Measurements from ENCODE around the gene ACP3.
"Not testable (repeated sequence)": the region's sequence is repeated elsewhere in the genome, so short reads cannot be mapped to it uniquely, and the experiment has no call there.

The ACP3 gene

DNA sequence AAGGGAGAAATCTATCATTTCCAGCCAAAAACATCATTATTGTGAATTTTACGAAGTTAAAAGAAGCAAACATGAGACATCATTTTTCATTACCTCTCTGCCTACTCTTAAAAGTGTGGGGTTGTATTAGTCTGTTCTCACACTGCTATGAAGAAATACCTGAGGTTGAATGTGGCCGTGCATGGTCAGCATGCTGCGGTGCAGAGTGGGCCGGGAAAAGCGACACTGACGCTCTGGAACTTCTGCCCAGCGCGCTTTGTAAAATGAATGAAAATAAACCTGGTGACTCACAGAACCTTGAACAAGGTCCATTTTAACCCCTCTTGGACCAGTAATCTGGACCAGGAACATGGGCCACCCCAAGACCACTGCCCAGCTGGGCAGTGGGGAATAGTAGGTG is 69.1 kb downstream of the ACP3 start:
- H3K9ac ChIP-seq (ENCODE audit: low read length): no peak overlapping the region
- no peaks in the 10 kb centered on the region for H3K27me3 ChIP-seq (ENCODE audit: control insufficient read depth, insufficient read depth, low read length)
- peaks cover 24% of the 10 kb centered on the region for H3K4me1 ChIP-seq (ENCODE audit: control insufficient read depth, insufficient read depth, low read length)
- H3K4me3 ChIP-seq (ENCODE audit: low read depth, low read length): no peak overlapping the region
- H3K36me3 ChIP-seq (ENCODE audit: control insufficient read depth, insufficient read depth, low read length): no peaks in the 10 kb centered on the region
- H3K27ac ChIP-seq (ENCODE audit: low read depth, low read length): no peak overlapping the region
- H3K9me3 ChIP-seq (ENCODE audit: control insufficient read depth, insufficient read depth, low read depth, low read length): peaks cover 7% of the 10 kb centered on the region

DNA sequence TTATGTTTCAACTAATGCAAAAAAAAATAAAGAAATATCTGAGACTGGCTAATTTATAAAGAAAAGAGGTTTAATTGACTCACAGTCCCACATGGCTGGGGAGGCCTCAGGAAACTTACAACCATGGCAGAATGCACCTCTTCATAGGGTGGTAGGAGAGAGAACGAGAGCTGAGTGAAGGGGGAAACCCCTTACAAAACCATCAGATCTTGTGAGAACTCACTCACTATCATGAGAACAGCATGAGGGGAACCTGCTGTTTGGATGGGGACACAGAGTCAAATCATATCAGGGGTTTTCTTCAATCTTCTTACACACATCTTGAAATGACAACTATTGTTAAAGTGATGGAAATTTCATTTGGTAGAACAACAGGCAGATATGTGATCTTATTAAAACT is 75.5 kb downstream of the ACP3 start:
- not testable (repeated sequence) for H3K27me3 ChIP-seq (ENCODE audit: control insufficient read depth, insufficient read depth, low read length); H3K9ac ChIP-seq (ENCODE audit: low read length); H3K36me3 ChIP-seq (ENCODE audit: control insufficient read depth, insufficient read depth, low read length); H3K4me3 ChIP-seq (ENCODE audit: low read depth, low read length); H3K4me1 ChIP-seq (ENCODE audit: control insufficient read depth, insufficient read depth, low read length); H3K9me3 ChIP-seq (ENCODE audit: control insufficient read depth, insufficient read depth, low read depth, low read length); H3K27ac ChIP-seq (ENCODE audit: low read depth, low read length)

GRCh38 chr3:132394320-132394719 is 77.1 kb downstream of the ACP3 start:
- Histone ChIP-seq H3K27me3 (ENCODE audit: control insufficient read depth, insufficient read depth, low read length) (no peaks in the 10 kb centered on the region), H3K36me3 (ENCODE audit: control insufficient read depth, insufficient read depth, low read length) (no peaks in the 10 kb centered on the region), H3K4me1 (ENCODE audit: control insufficient read depth, insufficient read depth, low read length) (peaks cover 10% of the 10 kb centered on the region; the same call in 1 of the 2 replicates), H3K9ac (ENCODE audit: low read length) (no peak overlapping the region), H3K9me3 (ENCODE audit: control insufficient read depth, insufficient read depth, low read depth, low read length) (no peaks in the 10 kb centered on the region), H3K27ac (ENCODE audit: low read depth, low read length) (no peak overlapping the region), H3K4me3 (ENCODE audit: low read depth, low read length) (no peak overlapping the region)

DNA sequence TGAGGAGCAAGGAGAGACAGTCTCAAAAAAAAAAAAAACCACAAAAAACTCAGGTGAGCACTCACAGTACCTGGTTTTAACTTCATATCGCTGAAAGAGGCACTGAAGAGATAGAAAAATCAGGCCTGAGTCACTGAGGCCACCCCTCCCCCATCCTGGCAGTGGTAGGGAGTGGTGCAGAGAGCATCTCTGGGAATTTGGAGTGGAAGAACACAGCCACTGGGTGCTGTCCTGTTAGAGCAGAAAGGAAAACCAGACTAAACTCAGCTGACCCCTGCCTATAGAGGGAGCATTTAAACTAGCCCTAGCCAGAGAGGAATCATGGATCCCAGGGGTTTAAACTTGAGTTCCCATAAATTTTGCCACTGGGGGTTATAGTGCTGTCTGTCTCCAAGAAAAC is 77.9 kb downstream of the ACP3 start:
- Histone ChIP-seq H3K27ac (ENCODE audit: low read depth, low read length) (no peak overlapping the region), H3K9ac (ENCODE audit: low read length) (no peak overlapping the region), H3K9me3 (ENCODE audit: control insufficient read depth, insufficient read depth, low read depth, low read length) (no peaks in the 10 kb centered on the region), H3K4me3 (ENCODE audit: low read depth, low read length) (no peak overlapping the region), H3K4me1 (ENCODE audit: control insufficient read depth, insufficient read depth, low read length) (peaks cover 10% of the 10 kb centered on the region; the same call in 1 of the 2 replicates), H3K27me3 (ENCODE audit: control insufficient read depth, insufficient read depth, low read length) (no peaks in the 10 kb centered on the region), H3K36me3 (ENCODE audit: control insufficient read depth, insufficient read depth, low read length) (no peaks in the 10 kb centered on the region)

DNA sequence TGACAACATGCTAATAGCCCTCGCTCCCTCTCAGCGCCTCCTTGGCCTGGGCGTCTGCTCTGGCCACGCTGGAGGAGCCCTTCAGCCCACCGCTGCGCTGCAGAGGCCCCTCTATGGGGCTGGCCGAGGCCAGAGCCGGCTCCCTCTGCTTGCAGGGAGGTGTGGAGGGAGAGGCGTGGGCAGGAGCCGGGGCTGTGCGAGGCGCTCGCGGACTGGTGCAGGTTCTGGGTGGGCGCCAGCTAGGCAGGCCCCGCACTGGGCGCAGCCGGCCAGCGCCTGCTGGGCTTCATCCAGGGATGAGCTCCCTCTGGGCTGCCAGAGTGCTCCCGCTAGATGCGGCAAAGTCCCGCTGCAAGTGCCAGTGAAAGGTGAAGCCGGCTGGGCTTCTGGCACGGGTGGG is 79.0 kb downstream of the ACP3 start:
- H3K9me3 ChIP-seq (ENCODE audit: control insufficient read depth, insufficient read depth, low read depth, low read length): no peaks in the 10 kb centered on the region
- no peak overlapping the region for H3K4me3 ChIP-seq (ENCODE audit: low read depth, low read length)
- peaks cover 10% of the 10 kb centered on the region; the same call in 1 of the 2 replicates for H3K4me1 ChIP-seq (ENCODE audit: control insufficient read depth, insufficient read depth, low read length)
- H3K27ac ChIP-seq (ENCODE audit: low read depth, low read length): no peak overlapping the region
- H3K9ac ChIP-seq (ENCODE audit: low read length): no peak overlapping the region
- H3K36me3 ChIP-seq (ENCODE audit: control insufficient read depth, insufficient read depth, low read length): no peaks in the 10 kb centered on the region
- no peaks in the 10 kb centered on the region for H3K27me3 ChIP-seq (ENCODE audit: control insufficient read depth, insufficient read depth, low read length)

DNA sequence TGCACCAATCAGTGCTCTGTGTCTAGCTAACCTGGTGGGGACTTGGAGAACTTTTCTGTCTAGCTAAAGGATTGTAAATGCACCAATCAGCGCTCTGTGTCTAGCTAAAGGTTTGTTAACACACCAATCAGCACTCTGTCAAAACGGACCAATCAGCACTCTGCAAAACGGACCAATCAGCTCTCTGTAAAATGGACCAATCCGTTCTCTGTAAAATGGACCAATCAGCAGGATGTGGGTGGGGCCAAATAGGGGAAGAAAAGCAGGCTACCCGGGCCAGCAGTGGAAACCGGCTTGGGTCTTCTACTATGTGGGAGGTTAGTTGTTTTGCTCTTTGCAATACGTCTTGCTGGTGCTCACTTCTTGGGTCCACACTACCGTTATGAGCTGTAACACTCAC is 79.6 kb downstream of the ACP3 start:
- H3K4me1 ChIP-seq (ENCODE audit: control insufficient read depth, insufficient read depth, low read length): peaks cover 10% of the 10 kb centered on the region; the same call in 1 of the 2 replicates
- not testable (repeated sequence) for H3K27ac ChIP-seq (ENCODE audit: low read depth, low read length); H3K9ac ChIP-seq (ENCODE audit: low read length); H3K9me3 ChIP-seq (ENCODE audit: control insufficient read depth, insufficient read depth, low read depth, low read length); H3K36me3 ChIP-seq (ENCODE audit: control insufficient read depth, insufficient read depth, low read length); H3K27me3 ChIP-seq (ENCODE audit: control insufficient read depth, insufficient read depth, low read length); H3K4me3 ChIP-seq (ENCODE audit: low read depth, low read length)

DNA sequence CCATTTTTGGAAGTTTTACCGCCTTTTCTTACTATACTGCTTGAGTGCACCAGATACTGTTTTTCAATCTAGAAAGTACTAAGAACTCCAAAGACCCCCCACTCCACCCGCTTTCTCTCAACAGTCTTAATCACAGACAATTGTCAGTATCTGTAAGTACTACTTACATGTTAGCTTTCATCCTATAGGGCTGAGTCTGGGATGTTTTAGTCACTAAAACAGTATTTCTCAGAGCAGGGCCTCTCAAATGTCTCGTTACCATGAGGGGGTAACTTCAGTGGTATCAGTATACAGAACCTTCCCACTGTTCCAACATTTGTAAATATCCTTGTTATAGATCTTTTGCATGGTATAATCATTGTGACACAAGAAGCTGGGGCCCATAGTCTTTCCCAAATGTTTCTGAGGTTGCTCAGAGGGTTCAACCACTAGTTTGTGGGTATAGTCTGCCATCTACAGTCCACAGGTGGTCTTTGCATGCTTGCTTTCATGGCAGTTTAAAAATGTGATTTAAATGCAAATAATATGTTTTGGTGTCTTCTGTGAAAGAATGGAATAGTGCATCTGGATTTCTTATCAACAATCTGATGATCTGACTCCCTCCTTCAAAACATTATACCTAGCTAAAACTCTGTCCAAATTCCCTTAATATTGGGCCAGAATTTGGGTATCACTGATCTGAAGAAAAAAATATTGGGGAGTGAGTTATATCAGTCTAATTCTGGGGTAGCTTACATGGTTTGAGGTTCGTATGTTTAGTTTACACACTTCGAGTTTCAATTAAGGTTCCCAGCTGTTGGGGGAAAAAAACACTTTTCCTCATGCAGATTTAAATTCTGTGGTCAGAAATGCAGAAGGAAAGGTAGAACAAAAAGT is 82.1 kb downstream of the ACP3 start:
- Histone ChIP-seq H3K36me3 (ENCODE audit: control insufficient read depth, insufficient read depth, low read length) (no peaks in the 10 kb centered on the region), H3K4me3 (ENCODE audit: low read depth, low read length) (no peak overlapping the region), H3K9me3 (ENCODE audit: control insufficient read depth, insufficient read depth, low read depth, low read length) (no peaks in the 10 kb centered on the region), H3K9ac (ENCODE audit: low read length) (no peak overlapping the region), H3K4me1 (ENCODE audit: control insufficient read depth, insufficient read depth, low read length) (peaks cover 10% of the 10 kb centered on the region; the same call in 1 of the 2 replicates), H3K27me3 (ENCODE audit: control insufficient read depth, insufficient read depth, low read length) (no peaks in the 10 kb centered on the region), H3K27ac (ENCODE audit: low read depth, low read length) (no peak overlapping the region)

DNA sequence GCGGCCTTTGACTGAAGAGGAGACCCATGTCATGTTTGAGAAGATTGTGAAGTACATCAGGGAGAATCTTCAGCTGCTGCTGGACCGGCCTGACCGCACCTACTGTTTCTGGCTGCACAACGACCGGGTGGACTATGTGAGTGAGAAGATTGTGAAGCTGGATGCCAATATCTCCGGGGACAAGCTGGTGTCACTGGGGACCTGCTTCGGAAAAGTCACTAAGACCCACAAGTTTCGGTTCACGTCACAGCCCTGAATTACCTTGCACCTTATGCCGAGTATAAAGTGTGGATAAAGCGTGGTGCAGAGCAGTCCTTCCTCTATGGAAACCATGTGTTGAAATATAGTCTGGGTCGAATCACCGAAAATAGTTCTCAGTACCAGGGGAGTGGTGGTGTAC is 84.0 kb downstream of the ACP3 start:
- Histone ChIP-seq H3K9me3 (ENCODE audit: control insufficient read depth, insufficient read depth, low read depth, low read length) (no peaks in the 10 kb centered on the region), H3K4me3 (ENCODE audit: low read depth, low read length) (no peak overlapping the region), H3K27ac (ENCODE audit: low read depth, low read length) (no peak overlapping the region), H3K36me3 (ENCODE audit: control insufficient read depth, insufficient read depth, low read length) (no peaks in the 10 kb centered on the region), H3K9ac (ENCODE audit: low read length) (no peak overlapping the region), H3K4me1 (ENCODE audit: control insufficient read depth, insufficient read depth, low read length) (peaks cover 2% of the 10 kb centered on the region; the same call in 1 of the 2 replicates), H3K27me3 (ENCODE audit: control insufficient read depth, insufficient read depth, low read length) (no peaks in the 10 kb centered on the region)

DNA sequence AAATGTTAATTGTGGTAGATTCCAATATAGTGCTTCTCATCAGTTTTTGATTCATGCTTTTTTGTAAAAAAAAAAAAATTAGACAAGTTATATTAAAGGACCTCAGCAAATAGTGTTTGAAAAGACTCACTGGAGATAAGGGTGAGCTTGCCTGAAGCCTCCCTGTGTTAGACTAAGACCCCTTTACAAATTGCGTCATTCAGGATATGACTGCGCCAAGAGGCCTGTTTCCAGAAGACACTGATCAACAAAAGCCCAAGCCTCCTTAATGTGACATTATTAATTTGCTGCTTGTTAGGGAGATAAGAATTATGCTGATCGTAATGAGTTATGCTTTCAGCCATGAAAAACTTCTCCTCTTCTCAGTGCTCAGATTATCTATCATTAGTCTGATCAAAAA is 87.1 kb downstream of the ACP3 start:
- no peaks in the 10 kb centered on the region for H3K9me3 ChIP-seq (ENCODE audit: control insufficient read depth, insufficient read depth, low read depth, low read length)
- no peaks in the 10 kb centered on the region for H3K27me3 ChIP-seq (ENCODE audit: control insufficient read depth, insufficient read depth, low read length)
- no peak overlapping the region for H3K9ac ChIP-seq (ENCODE audit: low read length)
- no peak overlapping the region for H3K4me3 ChIP-seq (ENCODE audit: low read depth, low read length)
- no peaks in the 10 kb centered on the region for H3K4me1 ChIP-seq (ENCODE audit: control insufficient read depth, insufficient read depth, low read length)
- no peaks in the 10 kb centered on the region for H3K36me3 ChIP-seq (ENCODE audit: control insufficient read depth, insufficient read depth, low read length)
- H3K27ac ChIP-seq (ENCODE audit: low read depth, low read length): no peak overlapping the region

DNA sequence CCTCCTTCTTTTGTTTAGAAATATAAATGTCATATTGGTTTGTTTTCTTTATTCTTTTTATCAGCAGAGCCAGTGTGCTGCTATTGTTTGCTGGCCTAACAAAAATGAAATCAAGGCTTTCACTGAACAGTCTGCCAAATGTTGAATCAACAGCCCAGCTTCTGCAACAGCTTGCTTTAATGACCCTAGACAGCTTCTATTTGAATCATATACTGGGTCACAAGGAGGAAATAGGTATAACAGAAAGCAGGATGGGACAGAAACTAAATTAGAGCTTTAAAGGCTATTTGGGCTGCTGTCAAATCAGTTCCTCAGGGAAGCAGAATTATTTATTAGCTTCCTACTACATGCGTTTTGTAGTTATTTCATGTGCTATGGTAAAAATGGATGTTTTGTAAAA is 88.0 kb downstream of the ACP3 start:
- H3K9ac ChIP-seq (ENCODE audit: low read length): no peak overlapping the region
- no peaks in the 10 kb centered on the region for H3K4me1 ChIP-seq (ENCODE audit: control insufficient read depth, insufficient read depth, low read length)
- no peaks in the 10 kb centered on the region for H3K27me3 ChIP-seq (ENCODE audit: control insufficient read depth, insufficient read depth, low read length)
- no peak overlapping the region for H3K4me3 ChIP-seq (ENCODE audit: low read depth, low read length)
- H3K36me3 ChIP-seq (ENCODE audit: control insufficient read depth, insufficient read depth, low read length): no peaks in the 10 kb centered on the region
- no peaks in the 10 kb centered on the region for H3K9me3 ChIP-seq (ENCODE audit: control insufficient read depth, insufficient read depth, low read depth, low read length)
- H3K27ac ChIP-seq (ENCODE audit: low read depth, low read length): no peak overlapping the region

DNA sequence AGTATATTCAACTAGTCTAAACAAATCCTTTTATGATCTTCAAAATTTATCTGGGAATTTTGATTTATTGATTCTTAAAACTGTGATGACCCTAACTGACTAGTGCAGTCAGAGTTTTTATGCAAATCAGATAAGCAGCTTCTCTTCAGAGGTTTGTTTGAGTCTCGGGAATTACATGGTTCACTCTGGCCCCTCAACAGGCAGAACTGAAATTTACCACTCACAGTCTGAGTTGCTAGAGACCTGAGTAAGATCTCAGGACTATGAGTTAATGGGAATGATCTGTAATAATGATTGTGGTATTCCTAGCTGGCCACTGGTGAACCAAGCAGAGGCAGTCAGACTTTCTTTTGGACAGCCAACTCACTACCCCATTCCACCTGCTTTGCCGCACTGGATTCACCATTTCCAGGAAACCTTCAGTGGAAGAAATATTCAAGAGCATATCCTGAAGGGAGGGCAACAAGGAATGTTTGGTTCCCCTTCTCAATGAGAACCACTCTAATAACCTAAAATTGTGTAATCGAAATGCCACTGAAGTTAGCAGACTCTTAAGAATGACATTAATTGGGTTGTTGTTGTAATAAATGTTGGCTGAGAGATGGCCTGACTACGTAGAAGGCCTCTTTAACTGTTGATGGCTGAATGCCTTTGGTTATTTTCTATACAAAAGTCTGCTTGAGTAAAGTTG is 88.5 kb downstream of the ACP3 start:
- Histone ChIP-seq H3K27me3 (ENCODE audit: control insufficient read depth, insufficient read depth, low read length) (no peaks in the 10 kb centered on the region), H3K9ac (ENCODE audit: low read length) (no peak overlapping the region), H3K9me3 (ENCODE audit: control insufficient read depth, insufficient read depth, low read depth, low read length) (no peaks in the 10 kb centered on the region), H3K36me3 (ENCODE audit: control insufficient read depth, insufficient read depth, low read length) (no peaks in the 10 kb centered on the region), H3K27ac (ENCODE audit: low read depth, low read length) (no peak overlapping the region), H3K4me3 (ENCODE audit: low read depth, low read length) (no peak overlapping the region), H3K4me1 (ENCODE audit: control insufficient read depth, insufficient read depth, low read length) (no peaks in the 10 kb centered on the region)
